Stomach (tissue), 4 donors: ENCODE results near the gene SPDYE16.
"Not testable (repeated sequence)": the region's sequence is repeated elsewhere in the genome, so short reads cannot be mapped to it uniquely, and the experiment has no call there.

ENCODE experiments used
- EP300 ChIP-seq: sonication (generic); formaldehyde crosslinking; IDR thresholded peaks from one replicate; pipeline ENCODE4 v1.6.1; 2017; ENCODE audit warnings: antibody characterized with exemption
- POLR2A ChIP-seq, 4 donors: fragments of 450-650 bp; IDR thresholded peaks; one replicate each; pipeline ENCODE4 v1.6.1; 2016; ENCODE audit warnings: antibody characterized with exemption in 4 of 4, control low read depth in 2 of 4, mild to moderate bottlenecking in 1 of 4, moderate library complexity in 1 of 4
- POLR2AphosphoS5 ChIP-seq, 3 donors: sonication (generic); formaldehyde crosslinking; IDR thresholded peaks; one replicate each; pipeline ENCODE4 v1.6.1; 2016; ENCODE audit warnings: antibody characterized with exemption in 3 of 3
- TF ChIP-seq, protein P1 (sequence below), 7 experiments: fragments of 450-650 bp in 4 of 7; fragments of 200-600 bp in 3 of 7; sonication (generic) in 3 of 7; IDR thresholded peaks; one replicate each; pipeline ENCODE4 v1.5.1; 2016 to 2019; ENCODE audit warnings: antibody characterized with exemption in 7 of 7, control low read depth in 2 of 7, mild to moderate bottlenecking in 1 of 7

DNA sequence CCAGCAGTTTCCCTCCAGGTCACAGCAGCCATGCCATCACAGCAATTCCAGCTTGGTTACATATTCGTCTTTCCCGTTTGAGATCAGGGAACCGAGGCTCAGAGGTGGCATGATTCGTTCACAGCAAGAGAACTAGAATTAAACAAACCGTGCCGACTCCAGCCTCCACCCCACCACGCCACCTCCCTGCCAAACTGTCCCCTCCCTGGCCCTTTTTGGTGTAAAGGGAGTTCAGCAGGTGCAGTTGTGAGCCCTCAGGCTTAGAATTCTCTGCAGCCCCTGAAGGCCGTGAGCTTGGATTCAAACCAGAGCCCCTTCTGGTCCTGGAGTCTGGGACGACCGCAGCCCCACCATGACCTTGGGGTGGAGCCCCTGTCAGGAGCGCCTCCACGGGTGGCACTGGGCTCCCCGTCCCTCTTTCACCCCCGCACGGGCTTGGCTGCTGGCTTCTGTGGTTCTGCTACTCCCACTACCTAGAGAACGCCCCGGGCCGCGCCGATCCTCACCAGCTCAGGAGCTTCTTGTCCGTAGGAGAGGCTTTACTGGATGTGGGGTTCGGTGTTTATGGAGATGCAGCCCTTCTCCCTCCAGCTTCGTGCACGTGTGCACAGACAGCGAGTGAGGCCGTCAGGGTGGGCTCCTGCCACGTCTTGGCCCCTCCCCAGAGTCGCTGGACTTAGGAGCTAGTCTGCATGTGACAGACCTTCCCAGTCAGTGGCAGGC lies 43.7 kb downstream of the SPDYE16 start:
- TF ChIP-seq, protein P1, sequence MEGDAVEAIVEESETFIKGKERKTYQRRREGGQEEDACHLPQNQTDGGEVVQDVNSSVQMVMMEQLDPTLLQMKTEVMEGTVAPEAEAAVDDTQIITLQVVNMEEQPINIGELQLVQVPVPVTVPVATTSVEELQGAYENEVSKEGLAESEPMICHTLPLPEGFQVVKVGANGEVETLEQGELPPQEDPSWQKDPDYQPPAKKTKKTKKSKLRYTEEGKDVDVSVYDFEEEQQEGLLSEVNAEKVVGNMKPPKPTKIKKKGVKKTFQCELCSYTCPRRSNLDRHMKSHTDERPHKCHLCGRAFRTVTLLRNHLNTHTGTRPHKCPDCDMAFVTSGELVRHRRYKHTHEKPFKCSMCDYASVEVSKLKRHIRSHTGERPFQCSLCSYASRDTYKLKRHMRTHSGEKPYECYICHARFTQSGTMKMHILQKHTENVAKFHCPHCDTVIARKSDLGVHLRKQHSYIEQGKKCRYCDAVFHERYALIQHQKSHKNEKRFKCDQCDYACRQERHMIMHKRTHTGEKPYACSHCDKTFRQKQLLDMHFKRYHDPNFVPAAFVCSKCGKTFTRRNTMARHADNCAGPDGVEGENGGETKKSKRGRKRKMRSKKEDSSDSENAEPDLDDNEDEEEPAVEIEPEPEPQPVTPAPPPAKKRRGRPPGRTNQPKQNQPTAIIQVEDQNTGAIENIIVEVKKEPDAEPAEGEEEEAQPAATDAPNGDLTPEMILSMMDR (IDR thresholded peaks at IDR 0.05) = not testable (repeated sequence)
- not testable (repeated sequence) for TF ChIP-seq POLR2AphosphoS5 (IDR thresholded peaks at IDR 0.05); EP300; POLR2A (IDR thresholded peaks at IDR 0.05)
